H1 (cell line): ENCODE data around the gene PCDHGB1.

ENCODE experiments used
- ATF3 ChIP-seq: IDR thresholded peaks from 2 replicates; pipeline ENCODE4 v1.6.1; 2011; ENCODE audit warnings: low read depth, mild to moderate bottlenecking, low read length; ENCODE audit not compliant: insufficient read depth
- BACH1 ChIP-seq: IDR thresholded peaks from 2 replicates; pipeline ENCODE4 v1.6.1; 2012; ENCODE audit warnings: low read length, improper control_type of control experiment
- GABPA ChIP-seq: IDR thresholded peaks from 2 replicates; pipeline ENCODE4 v1.6.1; 2011; ENCODE audit warnings: mild to moderate bottlenecking, low read length, moderate library complexity, borderline replicate concordance; ENCODE audit not compliant: insufficient read depth
- YY1 ChIP-seq: IDR thresholded peaks from 2 replicates; pipeline ENCODE4 v1.6.1; 2011; ENCODE audit warnings: low read depth, mild to moderate bottlenecking, low read length
- TF ChIP-seq, protein P1 (sequence below), 3 experiments: IDR thresholded peaks; 1 replicate in 2 of 3; 2 replicates in 1 of 3; pipeline versions ENCODE4 v1.5.1 to v1.6.1; 2011; ENCODE audit warnings: low read length in 3 of 3, mild to moderate bottlenecking in 3 of 3, inconsistent platforms in 2 of 3, low read depth in 1 of 3, moderate library complexity in 1 of 3; ENCODE audit not compliant: insufficient read depth in 1 of 3; ENCODE audit errors: control extremely low read depth in 1 of 3

DNA sequence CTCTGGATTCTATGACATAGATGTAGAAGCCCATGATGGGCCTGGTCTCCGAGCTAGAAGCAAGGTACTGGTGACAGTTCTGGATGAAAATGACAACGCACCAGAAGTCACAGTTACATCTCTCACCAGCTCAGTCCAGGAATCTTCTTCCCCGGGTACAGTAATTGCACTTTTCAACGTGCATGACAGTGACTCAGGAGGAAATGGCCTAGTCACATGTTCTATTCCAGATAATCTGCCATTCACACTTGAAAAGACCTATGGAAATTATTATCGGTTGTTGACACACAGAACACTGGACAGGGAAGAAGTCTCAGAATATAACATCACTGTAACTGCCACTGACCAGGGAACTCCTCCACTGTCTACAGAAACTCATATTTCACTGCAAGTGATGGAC lies 6.2 kb downstream of the PCDHGB1 start:
- TF ChIP-seq GABPA: no peak
- TF ChIP-seq ATF3: no peak
- no peak for TF ChIP-seq YY1
- TF ChIP-seq, protein P1, sequence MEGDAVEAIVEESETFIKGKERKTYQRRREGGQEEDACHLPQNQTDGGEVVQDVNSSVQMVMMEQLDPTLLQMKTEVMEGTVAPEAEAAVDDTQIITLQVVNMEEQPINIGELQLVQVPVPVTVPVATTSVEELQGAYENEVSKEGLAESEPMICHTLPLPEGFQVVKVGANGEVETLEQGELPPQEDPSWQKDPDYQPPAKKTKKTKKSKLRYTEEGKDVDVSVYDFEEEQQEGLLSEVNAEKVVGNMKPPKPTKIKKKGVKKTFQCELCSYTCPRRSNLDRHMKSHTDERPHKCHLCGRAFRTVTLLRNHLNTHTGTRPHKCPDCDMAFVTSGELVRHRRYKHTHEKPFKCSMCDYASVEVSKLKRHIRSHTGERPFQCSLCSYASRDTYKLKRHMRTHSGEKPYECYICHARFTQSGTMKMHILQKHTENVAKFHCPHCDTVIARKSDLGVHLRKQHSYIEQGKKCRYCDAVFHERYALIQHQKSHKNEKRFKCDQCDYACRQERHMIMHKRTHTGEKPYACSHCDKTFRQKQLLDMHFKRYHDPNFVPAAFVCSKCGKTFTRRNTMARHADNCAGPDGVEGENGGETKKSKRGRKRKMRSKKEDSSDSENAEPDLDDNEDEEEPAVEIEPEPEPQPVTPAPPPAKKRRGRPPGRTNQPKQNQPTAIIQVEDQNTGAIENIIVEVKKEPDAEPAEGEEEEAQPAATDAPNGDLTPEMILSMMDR (IDR thresholded peaks at IDR 0.05; ENCODE audit: control extremely low read depth in 1 of 3, insufficient read depth in 1 of 3, low read depth in 1 of 3, low read length in 3 of 3): no peak
- no peak for TF ChIP-seq BACH1
